ENCODE data around the gene GLB1L. TPM values are rescaled to one million over a fixed set of nuclear protein-coding genes. Genes with fewer than 3 reads are reported as not detected.

Gene GLB1L
- total RNA-seq, 1 experiment from 2014 or later: 4.9 TPM

GRCh38 chr2:219252900-219253752 lies 7.9 kb upstream of the GLB1L start, which contains the start of gene TUBA4B:
Gene TUBA4B, plus strand, starts transcription at chr2:219253243. Its CDS starts 165 bp downstream, at chr2:219253408.
- H3K9me3 Mint-ChIP-seq (ENCODE audit: unreplicated experiment): no peaks in the 10 kb centered on the region
- H3K36me3 Mint-ChIP-seq (ENCODE audit: insufficient read depth, unreplicated experiment): peaks cover 42% of the 10 kb centered on the region
- TF ChIP-seq CTCF (IDR thresholded peaks at IDR 0.05; ENCODE audit: unreplicated experiment): no peak
- CTCF ChIA-PET: interaction anchor here (0.6 to 10.3 kb wide), 11 partner anchors 21 to 403 kb away, joined by 3 to 123 read pairs (median 3); no protein-coding TSS in a partner anchor
- peak within 1 kb of the TSS; percentile 91 for H3K4me3 Mint-ChIP-seq (ENCODE audit: unreplicated experiment)
- no peaks in the 10 kb centered on the region for H3K27me3 Mint-ChIP-seq (ENCODE audit: insufficient read depth, unreplicated experiment)
- TSS peak; percentile 62 for BruUV-seq (replicated peaks)
- DNase-seq (ENCODE audit: unreplicated experiment): peak; percentile 75
- POLR2A ChIA-PET: interaction anchor here (0.6 to 14.1 kb wide), 20 partner anchors 8 to 559 kb away, joined by 3 to 401 read pairs (median 6); partner anchors contain the start of genes ABCB6, ANKZF1, ATG9A and CNPPD1
- intact Hi-C loops (cut with micrococcal nuclease): loop anchor here (1.0 to 2.0 kb wide), 4 partner anchors 21 to 76 kb away; partner anchors contain the start of genes ABCB6, CNPPD1 and DNAJB2
- peak within 1 kb of the TSS; percentile 51 for H3K27ac Mint-ChIP-seq (ENCODE audit: low read depth, unreplicated experiment)
- H3K4me1 Mint-ChIP-seq (ENCODE audit: insufficient read depth, unreplicated experiment): peaks cover 42% of the 10 kb centered on the region

- DNase-seq (ENCODE audit: unreplicated experiment): peak; percentile 45
- BruUV-seq (replicated peaks): no TSS peak
- Mint-ChIP-seq H3K9me3 (ENCODE audit: unreplicated experiment) (no peaks in the 10 kb centered on the region), H3K4me3 (ENCODE audit: unreplicated experiment) (peak overlapping the region; percentile 91), H3K27me3 (ENCODE audit: insufficient read depth, unreplicated experiment) (no peaks in the 10 kb centered on the region), H3K36me3 (ENCODE audit: insufficient read depth, unreplicated experiment) (peaks cover 48% of the 10 kb centered on the region), H3K4me1 (ENCODE audit: insufficient read depth, unreplicated experiment) (peaks cover 42% of the 10 kb centered on the region), H3K27ac (ENCODE audit: low read depth, unreplicated experiment) (peak overlapping the region; percentile 51)
- intact Hi-C loops (cut with micrococcal nuclease): loop anchor here (2.0 kb wide), 2 partner anchors 34 to 76 kb away; partner anchors contain the start of genes ABCB6 and CNPPD1
- TF ChIP-seq CTCF (IDR thresholded peaks at IDR 0.05; ENCODE audit: unreplicated experiment): no peak
- ChIA-PET CTCF (interaction anchor here (0.6 to 10.3 kb wide), 7 partner anchors 22 to 271 kb away, joined by 3 to 123 read pairs (median 4); no protein-coding TSS in a partner anchor), POLR2A (interaction anchor here (0.6 to 14.1 kb wide), 16 partner anchors 7 to 558 kb away, joined by 3 to 401 read pairs (median 15); partner anchors contain the start of genes ABCB6, ANKZF1, ATG9A and CNPPD1)
Measured at GRCh38 chr2:219252570-219252899, 7.3 kb upstream of the GLB1L start.

GRCh38 chr2:219252084-219252483 lies 6.8 kb upstream of the GLB1L start:
- peak overlapping the region; percentile 51 for H3K27ac Mint-ChIP-seq (ENCODE audit: low read depth, unreplicated experiment)
- ChIA-PET CTCF (interaction anchor here (0.6 to 10.3 kb wide), 9 partner anchors 22 to 95 kb away, joined by 3 to 123 read pairs (median 3); no protein-coding TSS in a partner anchor), POLR2A (interaction anchor here (0.9 to 14.1 kb wide), 11 partner anchors 18 to 93 kb away, joined by 3 to 401 read pairs (median 21); partner anchors contain the start of genes ABCB6, ANKZF1, ATG9A and CNPPD1)
- H3K27me3 Mint-ChIP-seq (ENCODE audit: insufficient read depth, unreplicated experiment): no peaks in the 10 kb centered on the region
- DNase-seq (ENCODE audit: unreplicated experiment): peak; percentile 77
- intact Hi-C loops (cut with micrococcal nuclease): loop anchor here (2.0 kb wide), 2 partner anchors 33 to 75 kb away; partner anchors contain the start of genes ABCB6 and CNPPD1
- H3K4me1 Mint-ChIP-seq (ENCODE audit: insufficient read depth, unreplicated experiment): peaks cover 42% of the 10 kb centered on the region
- TF ChIP-seq CTCF (IDR thresholded peaks at IDR 0.05; ENCODE audit: unreplicated experiment): no peak
- peaks cover 52% of the 10 kb centered on the region for H3K36me3 Mint-ChIP-seq (ENCODE audit: insufficient read depth, unreplicated experiment)
- H3K4me3 Mint-ChIP-seq (ENCODE audit: unreplicated experiment): peak overlapping the region; percentile 91
- no peaks in the 10 kb centered on the region for H3K9me3 Mint-ChIP-seq (ENCODE audit: unreplicated experiment)
- BruUV-seq (replicated peaks): no TSS peak

All from MCF 10A (cell line).